Right cardiac atrium (tissue), 5 donors: ENCODE results near the gene NCAPG. TPM values are rescaled to one million over a fixed set of nuclear protein-coding genes. Genes with fewer than 3 reads are reported as not detected.

Experiments
- ATAC-seq, 2 donors: fragments of 200-7000 bp; cut with Tn5 transposase; one replicate each; pipeline versions ENCODE4 v1.8.0 to v1.9.1; 2020; ENCODE audit warnings: moderate library complexity in 2 of 2, mild to moderate bottlenecking in 1 of 2
- DNase-seq, 3 donors: peaks; one replicate each; pipeline ENCODE4 v3.0.0-alpha.2; 2020
- H3K27ac ChIP-seq: one replicate; pipeline ENCODE4 v1.5.1; 2013; ENCODE audit warnings: mild to moderate bottlenecking, low read length, control low read depth, moderate library complexity
- H3K27me3 ChIP-seq: one replicate; pipeline ENCODE4 v1.6.1; 2013; ENCODE audit not compliant: control insufficient read depth, insufficient read depth
- H3K4me1 ChIP-seq: one replicate; pipeline ENCODE4 v1.6.1; 2013; ENCODE audit warnings: low read length; ENCODE audit not compliant: control insufficient read depth, insufficient read depth
- H3K4me3 ChIP-seq: one replicate; pipeline ENCODE4 v1.5.1; 2013; ENCODE audit warnings: low read length, control low read depth
- H3K9me3 ChIP-seq: one replicate; pipeline ENCODE4 v1.6.1; 2013; ENCODE audit warnings: low read length; ENCODE audit not compliant: control insufficient read depth
- WGBS: extraction: QIAGEN DNeasy Blood & Tissue Kit; methylation state at CpG from one replicate; pipeline ENCODE4 v1.1.7; 2013; 5-methylcytosine and 5-hydroxymethylcytosine counted together
- intact Hi-C, 4 donors: fragments of 100-400 bp; cut with DNase I; formaldehyde crosslinking; loops; one replicate each; pipeline versions ENCODE4 v1.11.0 to v1.14.0; 2022 to 2023
- polyA plus RNA-seq: library from polyadenylated mRNA; stranded (reverse); fragments of 200-250 nt; gene quantifications from one replicate; pipeline ENCODE4 v1.2.3, GENCODE V29; 2013
- total RNA-seq, 4 donors: library from RNA; stranded (reverse); fragmentation: NEBNext Ultra II Directional; extraction: Animal tissue kit (Norgen Biotek cat#: 25700); gene quantifications; one replicate each; pipeline ENCODE4 v1.2.1, GENCODE V29; 2021
- donor health status: healthy with polysubstance abuse.
- donor health status: DM: no; HTN: yes; CAD: no.
- donor health status: DM: no; HTN: no; CAD: no.
- donor health status: DM: no; HTN: yes; CAD: no; lungs with severe emphysema.
- donor health status: DM: yes; HTN: yes; CAD: no.

The NCAPG gene
- total and polyA plus RNA-seq, 5 donors = 0.14 to 1.3 (median 0.31) TPM

DNA sequence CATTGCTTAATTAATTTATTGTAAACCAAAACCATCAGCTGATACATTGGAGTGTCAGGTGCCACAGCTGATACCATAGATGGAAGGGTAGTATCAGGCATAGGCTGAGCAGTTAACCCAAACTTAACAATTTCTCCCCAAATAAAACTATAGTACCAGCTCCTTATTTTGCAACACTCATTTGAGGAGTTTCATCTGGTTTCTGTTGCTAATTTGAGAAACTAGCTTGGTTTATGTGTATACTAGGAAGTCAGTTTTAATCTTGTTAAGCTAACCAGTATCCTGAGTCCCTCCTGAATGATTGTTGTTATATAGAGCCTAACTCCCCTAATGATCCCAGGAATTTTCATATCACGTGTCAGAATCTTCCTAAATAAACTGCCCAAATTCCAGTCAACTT, 13.0 kb upstream of the NCAPG start:
- Histone ChIP-seq H3K4me1 (no peaks in the 10 kb centered on the region), H3K4me3 (no peak overlapping the region), H3K27me3 (no peaks in the 10 kb centered on the region), H3K9me3 (no peaks in the 10 kb centered on the region), H3K27ac (no peak overlapping the region)
- 94% methylated on average over 1 of the region's 1 CpG for WGBS
- ATAC-seq (no peak), DNase-seq (no peak)
- intact Hi-C loops = no loop called here

- Histone ChIP-seq H3K27ac (no peak overlapping the region), H3K9me3 (no peaks in the 10 kb centered on the region), H3K4me3 (no peak overlapping the region), H3K4me1 (peaks cover 2% of the 10 kb centered on the region), H3K27me3 (no peaks in the 10 kb centered on the region)
- no peak for ATAC-seq
- intact Hi-C loops = no loop called here
- WGBS = 83% methylated on average over 3 of the region's 3 CpGs
- no peak for DNase-seq
Observed at GRCh38 chr4:17805580-17806155, 5.1 kb upstream of the NCAPG start.

DNA sequence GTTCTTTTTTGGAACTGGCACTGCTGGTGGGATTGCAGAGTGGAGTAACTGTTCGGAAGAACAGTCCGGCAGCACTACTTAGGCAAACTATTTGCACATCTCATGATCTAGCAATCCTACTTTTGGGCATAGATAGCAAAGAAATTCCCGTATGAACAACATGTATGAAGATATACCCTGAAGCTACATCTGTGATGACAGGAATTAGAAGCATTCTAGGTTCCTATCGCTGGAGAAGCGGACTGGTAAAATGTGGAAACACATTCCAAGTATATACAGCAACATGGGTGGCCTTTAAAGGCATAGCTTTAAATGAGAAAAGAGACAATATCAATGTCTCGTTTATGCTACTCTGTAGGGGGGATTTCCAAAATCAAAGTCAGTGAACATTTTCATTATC, 3.3 kb upstream of the NCAPG start:
- intact Hi-C loops = no loop called here
- H3K4me3 ChIP-seq = peak overlapping the region; percentile 48
- no peak for DNase-seq
- H3K27ac ChIP-seq = no peak overlapping the region
- H3K9me3 ChIP-seq = no peaks in the 10 kb centered on the region
- peaks cover 2% of the 10 kb centered on the region for H3K4me1 ChIP-seq
- WGBS = 35% methylated on average over 6 of the region's 6 CpGs
- no peak for ATAC-seq
- H3K27me3 ChIP-seq = no peaks in the 10 kb centered on the region

GRCh38 chr4:17809667-17810066, 1.1 kb upstream of the NCAPG start:
- Histone ChIP-seq H3K9me3 (no peaks in the 10 kb centered on the region), H3K27me3 (no peaks in the 10 kb centered on the region), H3K4me3 (peak overlapping the region; percentile 72), H3K27ac (peak overlapping the region; percentile 23), H3K4me1 (peaks cover 2% of the 10 kb centered on the region)
- DNase-seq (no peak), ATAC-seq (no peak)
- WGBS = 3% methylated on average over 7 of the region's 7 CpGs
- intact Hi-C loops = loop anchor here in 2 of 4 donors (10.0 kb wide), 3 partner anchors 205 to 555 kb away; partner anchors contain the start of gene LCORL (in 1 of the 2)

DNA sequence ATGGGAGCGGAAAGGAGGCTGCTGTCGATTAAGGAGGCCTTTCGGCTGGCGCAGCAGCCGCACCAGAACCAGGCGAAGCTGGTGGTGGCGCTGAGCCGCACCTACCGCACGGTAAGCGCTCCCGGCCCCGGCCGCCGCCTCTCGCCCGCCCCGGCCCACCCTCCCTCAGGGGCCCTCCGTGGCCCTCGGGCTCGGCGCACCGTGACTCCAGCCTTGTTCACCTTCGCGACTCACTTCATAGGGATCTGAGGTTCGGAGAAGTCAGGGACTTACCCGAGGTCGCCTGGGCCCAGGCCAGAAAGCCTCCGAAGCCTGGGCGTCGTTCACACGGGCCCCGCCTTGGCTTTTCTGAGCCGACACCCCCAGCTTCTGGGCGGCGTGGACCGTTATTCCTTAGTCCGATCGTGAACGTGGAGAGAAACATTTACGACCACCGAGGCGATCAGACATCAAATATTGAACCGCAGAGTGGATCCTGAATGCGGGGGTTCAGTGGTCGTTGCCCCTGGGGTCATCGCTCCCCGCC, 362 bp downstream of the NCAPG start:
- Histone ChIP-seq H3K4me3 (peak overlapping the region; percentile 47), H3K4me1 (peaks cover 2% of the 10 kb centered on the region), H3K27ac (no peak overlapping the region), H3K27me3 (no peaks in the 10 kb centered on the region), H3K9me3 (no peaks in the 10 kb centered on the region)
- 1% methylated on average over 48 of the region's 48 CpGs for whole genome bisulfite sequencing
- intact Hi-C loops = loop anchor here in 2 of 4 donors (10.0 kb wide), 3 partner anchors 204 to 554 kb away; partner anchors contain the start of gene LCORL (in 1 of the 2)
- ATAC-seq (no peak), DNase-seq (no peak)

DNA sequence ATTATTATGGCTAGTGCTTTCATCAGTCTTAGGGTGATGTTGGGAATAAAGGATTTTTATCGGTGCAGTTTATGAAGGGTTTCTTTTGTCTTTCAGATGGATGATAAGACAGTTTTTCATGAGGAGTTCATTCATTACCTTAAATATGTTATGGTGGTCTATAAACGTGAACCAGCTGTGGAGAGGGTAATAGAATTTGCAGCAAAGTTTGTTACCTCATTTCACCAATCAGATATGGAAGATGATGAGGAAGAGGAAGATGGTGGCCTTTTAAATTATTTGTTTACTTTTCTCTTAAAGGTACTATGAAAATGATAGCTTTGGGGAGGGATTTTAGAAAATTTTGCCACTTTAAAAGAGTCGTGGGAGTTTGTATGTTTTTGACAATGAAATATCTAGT, 1.3 kb downstream of the NCAPG start:
- H3K27me3 ChIP-seq = no peaks in the 10 kb centered on the region
- DNase-seq (no peak), ATAC-seq (no peak)
- intact Hi-C loops = loop anchor here in 2 of 4 donors (10.0 kb wide), 3 partner anchors 203 to 553 kb away; partner anchors contain the start of gene LCORL (in 1 of the 2)
- no peaks in the 10 kb centered on the region for H3K9me3 ChIP-seq
- H3K4me1 ChIP-seq = peaks cover 2% of the 10 kb centered on the region
- no peak overlapping the region for H3K27ac ChIP-seq
- 13% methylated on average over 3 of the region's 3 CpGs for WGBS
- H3K4me3 ChIP-seq = no peak overlapping the region

GRCh38 chr4:17812801-17813200, 2.0 kb downstream of the NCAPG start:
- DNase-seq = no peak
- intact Hi-C loops = loop anchor here in 2 of 4 donors (10.0 kb wide), 3 partner anchors 202 to 552 kb away; partner anchors contain the start of gene LCORL (in 1 of the 2)
- Histone ChIP-seq H3K4me1 (no peaks in the 10 kb centered on the region), H3K9me3 (no peaks in the 10 kb centered on the region), H3K27ac (no peak overlapping the region), H3K27me3 (no peaks in the 10 kb centered on the region), H3K4me3 (no peak overlapping the region)
- no peak for ATAC-seq
- WGBS = 68% methylated on average over 3 of the region's 3 CpGs

GRCh38 chr4:17814140-17814539, 3.4 kb downstream of the NCAPG start:
- H3K9me3 ChIP-seq = no peaks in the 10 kb centered on the region
- no peak overlapping the region for H3K27ac ChIP-seq
- intact Hi-C loops = loop anchor here in 2 of 4 donors (10.0 kb wide), 3 partner anchors 201 to 551 kb away; partner anchors contain the start of gene LCORL (in 1 of the 2)
- ATAC-seq (no peak), DNase-seq (no peak)
- no peaks in the 10 kb centered on the region for H3K4me1 ChIP-seq
- no peaks in the 10 kb centered on the region for H3K27me3 ChIP-seq
- H3K4me3 ChIP-seq = no peak overlapping the region
- WGBS = 70% methylated on average over 3 of the region's 3 CpGs

DNA sequence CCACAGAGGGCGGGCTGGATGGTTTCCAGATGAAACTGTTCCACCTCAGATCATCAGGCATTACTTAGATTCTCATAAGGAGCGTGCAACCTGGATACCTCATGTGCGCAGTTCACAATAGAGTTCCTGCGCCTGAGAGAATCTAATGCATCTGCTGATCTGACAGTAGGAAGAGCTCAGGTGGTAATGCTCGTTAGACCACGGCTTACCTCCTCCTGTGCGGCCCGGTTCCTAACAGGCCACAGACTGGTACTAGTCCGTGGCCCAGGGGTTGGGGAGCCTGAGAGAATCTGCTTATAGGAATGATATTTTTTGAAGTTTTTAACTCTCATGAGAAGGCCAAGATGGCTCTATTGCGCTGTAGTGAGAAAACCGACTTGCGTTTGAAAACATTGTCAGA, 5.4 kb downstream of the NCAPG start:
- H3K4me1 ChIP-seq = no peaks in the 10 kb centered on the region
- H3K9me3 ChIP-seq = no peaks in the 10 kb centered on the region
- DNase-seq (no peak), ATAC-seq (no peak)
- no peak overlapping the region for H3K4me3 ChIP-seq
- H3K27ac ChIP-seq = no peak overlapping the region
- H3K27me3 ChIP-seq = no peaks in the 10 kb centered on the region
- WGBS = 97% methylated on average over 12 of the region's 12 CpGs
- intact Hi-C loops = loop anchor here in 2 of 4 donors (5.0 to 10.0 kb wide), 4 partner anchors 199 to 776 kb away; partner anchors contain the start of gene LCORL (in 1 of the 2)

DNA sequence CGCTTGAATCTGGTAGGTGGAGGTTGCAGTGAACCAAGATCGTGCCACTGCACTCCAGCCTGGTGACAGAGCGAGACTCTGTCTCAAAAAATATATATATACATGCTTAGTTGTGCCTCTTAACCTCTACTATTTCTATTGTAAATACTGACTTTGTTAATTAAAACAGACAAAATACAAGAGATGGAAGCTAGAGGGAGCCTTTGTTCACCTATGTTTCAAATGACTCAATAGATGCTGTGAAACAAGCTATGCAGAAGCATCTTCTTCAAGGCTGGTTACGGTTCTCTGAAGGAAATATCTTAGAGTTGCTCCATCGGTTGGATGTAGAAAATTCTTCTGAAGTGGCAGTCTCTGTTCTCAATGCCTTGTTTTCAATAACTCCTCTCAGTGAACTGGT, 6.2 kb downstream of the NCAPG start:
- H3K4me1 ChIP-seq = no peaks in the 10 kb centered on the region
- no peaks in the 10 kb centered on the region for H3K9me3 ChIP-seq
- H3K27ac ChIP-seq = no peak overlapping the region
- H3K4me3 ChIP-seq = no peak overlapping the region
- no peaks in the 10 kb centered on the region for H3K27me3 ChIP-seq
- WGBS = 57% methylated on average over 5 of the region's 5 CpGs
- ATAC-seq (peak; percentile 31 to 52), DNase-seq (no peak)
- intact Hi-C loops = loop anchor here in 2 of 4 donors (5.0 to 10.0 kb wide), 4 partner anchors 198 to 775 kb away; partner anchors contain the start of gene LCORL (in 1 of the 2)

DNA sequence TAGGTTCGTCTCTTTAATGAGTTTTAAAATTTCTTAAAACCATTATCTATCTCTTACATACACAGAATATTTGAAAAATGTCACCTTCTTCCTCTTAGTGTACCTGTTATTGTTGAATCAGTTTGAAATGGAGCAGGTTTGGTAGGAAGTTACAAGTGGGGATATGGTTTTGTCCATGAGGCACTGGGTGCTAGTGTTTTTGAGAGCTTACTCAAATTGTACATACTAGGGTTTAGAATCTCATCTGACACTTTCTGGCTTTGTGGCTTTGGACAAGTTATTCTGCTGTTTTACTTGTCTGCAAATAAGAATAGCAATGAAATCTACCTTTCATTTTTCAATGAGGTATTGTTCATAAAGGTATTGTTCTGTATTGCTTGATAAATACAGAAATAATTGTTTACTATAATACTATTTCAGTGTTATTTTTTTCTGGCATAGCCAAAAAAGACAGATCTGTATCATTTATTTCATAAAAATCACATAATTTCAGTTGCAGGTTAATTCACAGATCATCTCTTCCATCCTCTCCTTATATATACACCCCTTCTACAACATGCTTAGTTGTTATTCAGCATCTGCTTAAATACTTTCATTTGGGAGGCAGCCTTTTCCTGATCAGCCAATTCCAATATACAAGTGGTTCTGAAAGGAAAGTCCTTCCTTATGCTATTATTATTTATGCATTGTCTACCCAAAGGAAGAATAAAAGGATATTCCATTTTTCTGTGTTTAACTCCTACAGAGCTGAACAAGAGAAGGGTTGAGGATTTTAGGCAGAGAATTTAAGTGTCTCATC, 13.3 kb downstream of the NCAPG start:
- no peak for DNase-seq
- no peak for ATAC-seq
- no peaks in the 10 kb centered on the region for H3K4me1 ChIP-seq
- H3K9me3 ChIP-seq = no peaks in the 10 kb centered on the region
- H3K4me3 ChIP-seq = no peak overlapping the region
- intact Hi-C loops = no loop called here
- no peaks in the 10 kb centered on the region for H3K27me3 ChIP-seq
- no peak overlapping the region for H3K27ac ChIP-seq
- WGBS = 86% methylated on average over 1 of the region's 1 CpG
